Muscle layer of colon (tissue), 2 donors: ENCODE data around the gene LGALS1.
"Not testable (repeated sequence)": the region's sequence is repeated elsewhere in the genome, so short reads cannot be mapped to it uniquely, and the experiment has no call there.

ENCODE experiments used
- H3K27ac ChIP-seq: one replicate; pipeline ENCODE4 v1.7.0; 2013; ENCODE audit warnings: low read depth, mild to moderate bottlenecking, low read length, moderate library complexity
- H3K27me3 ChIP-seq, 2 donors: one replicate each; pipeline ENCODE4 v1.7.0; 2013; ENCODE audit warnings: low read length in 2 of 2, mild to moderate bottlenecking in 2 of 2; ENCODE audit not compliant: insufficient read depth in 2 of 2, control insufficient read depth in 1 of 2
- H3K36me3 ChIP-seq: one replicate; pipeline ENCODE4 v1.7.0; 2013; ENCODE audit warnings: mild to moderate bottlenecking, low read length; ENCODE audit not compliant: insufficient read depth
- H3K4me1 ChIP-seq: one replicate; pipeline ENCODE4 v1.7.0; 2013; ENCODE audit warnings: mild to moderate bottlenecking, low read length; ENCODE audit not compliant: insufficient read depth
- H3K4me3 ChIP-seq, 2 donors: one replicate each; pipeline ENCODE4 v1.7.0; 2013; ENCODE audit warnings: low read length in 2 of 2, low read depth in 1 of 2, mild to moderate bottlenecking in 1 of 2, moderate library complexity in 1 of 2
- H3K9ac ChIP-seq: one replicate; pipeline ENCODE4 v1.7.0; 2013; ENCODE audit warnings: low read length
- H3K9me3 ChIP-seq: one replicate; pipeline ENCODE4 v1.7.0; 2013; ENCODE audit warnings: mild to moderate bottlenecking, low read length
- donor health status: abdominal sarcoma.
- donor health status: Adenocarcinoma of cecum.

Gene LGALS1

GRCh38 chr22:37714634-37715033 is 39.2 kb downstream of the LGALS1 start:
- Histone ChIP-seq H3K4me1 (no peaks in the 10 kb centered on the region), H3K9me3 (no peaks in the 10 kb centered on the region), H3K4me3 (no peak overlapping the region), H3K27ac (no peak overlapping the region), H3K36me3 (no peaks in the 10 kb centered on the region), H3K27me3 (no peaks in the 10 kb centered on the region), H3K9ac (no peak overlapping the region)

- Histone ChIP-seq H3K27ac (no peak overlapping the region), H3K4me3 (no peak overlapping the region), H3K9me3 (no peaks in the 10 kb centered on the region), H3K27me3 (no peaks in the 10 kb centered on the region), H3K4me1 (no peaks in the 10 kb centered on the region), H3K36me3 (no peaks in the 10 kb centered on the region), H3K9ac (no peak overlapping the region)
Measured at GRCh38 chr22:37715760-37716159, 40.3 kb downstream of the LGALS1 start.

- H3K9ac ChIP-seq, result no peak overlapping the region
- no peaks in the 10 kb centered on the region for H3K4me1 ChIP-seq
- H3K27me3 ChIP-seq, result no peaks in the 10 kb centered on the region
- no peaks in the 10 kb centered on the region for H3K9me3 ChIP-seq
- no peaks in the 10 kb centered on the region for H3K36me3 ChIP-seq
- no peak overlapping the region for H3K27ac ChIP-seq
- H3K4me3 ChIP-seq, result no peak overlapping the region
Measured at GRCh38 chr22:37716708-37717107, 41.3 kb downstream of the LGALS1 start.

GRCh38 chr22:37717235-37717634 is 41.8 kb downstream of the LGALS1 start:
- H3K9ac ChIP-seq, H3K27ac ChIP-seq, H3K4me1 ChIP-seq, H3K9me3 ChIP-seq, H3K4me3 ChIP-seq, H3K27me3 ChIP-seq, H3K36me3 ChIP-seq: not testable (repeated sequence)

- H3K27me3 ChIP-seq, H3K27ac ChIP-seq, H3K9ac ChIP-seq, H3K4me3 ChIP-seq, H3K36me3 ChIP-seq, H3K4me1 ChIP-seq, H3K9me3 ChIP-seq: not testable (repeated sequence)
Measured at GRCh38 chr22:37717746-37718305, 42.4 kb downstream of the LGALS1 start.

GRCh38 chr22:37725551-37726240 is 50.3 kb downstream of the LGALS1 start:
- Histone ChIP-seq H3K9ac (no peak overlapping the region), H3K27ac (no peak overlapping the region), H3K27me3 (no peaks in the 10 kb centered on the region), H3K4me3 (no peak overlapping the region), H3K9me3 (no peaks in the 10 kb centered on the region), H3K36me3 (no peaks in the 10 kb centered on the region), H3K4me1 (no peaks in the 10 kb centered on the region)

GRCh38 chr22:37726241-37726887 is 50.9 kb downstream of the LGALS1 start:
- Histone ChIP-seq H3K27me3 (no peaks in the 10 kb centered on the region), H3K4me1 (no peaks in the 10 kb centered on the region), H3K27ac (no peak overlapping the region), H3K9ac (no peak overlapping the region), H3K9me3 (no peaks in the 10 kb centered on the region), H3K36me3 (no peaks in the 10 kb centered on the region), H3K4me3 (no peak overlapping the region)

GRCh38 chr22:37728620-37729019 is 53.2 kb downstream of the LGALS1 start:
- Histone ChIP-seq H3K27ac (no peak overlapping the region), H3K9ac (no peak overlapping the region), H3K4me1 (no peaks in the 10 kb centered on the region), H3K9me3 (no peaks in the 10 kb centered on the region), H3K4me3 (no peak overlapping the region), H3K36me3 (no peaks in the 10 kb centered on the region), H3K27me3 (no peaks in the 10 kb centered on the region)
